Putamen (tissue), 1 donor: Measurements from ENCODE around the gene CCDC158.
"Not testable (repeated sequence)": the region's sequence is repeated elsewhere in the genome, so short reads cannot be mapped to it uniquely, and the experiment has no call there.

Experiments used
- DNase-seq: peaks from one replicate; pipeline ENCODE4 v3.0.0-alpha.2; 2016; ENCODE audit warnings: low spot score

The CCDC158 gene

GRCh38 chr4:76373919-76374552 is 46.9 kb downstream of the CCDC158 start:
- no peak for DNase-seq

- DNase-seq = no peak
These were observed 54.2 kb downstream of the CCDC158 start for GRCh38 chr4:76366737-76367136.

GRCh38 chr4:76365636-76366035 is 55.3 kb downstream of the CCDC158 start:
- no peak for DNase-seq

- DNase-seq = no peak
These were observed 56.2 kb downstream of the CCDC158 start for GRCh38 chr4:76364763-76365162.

- DNase-seq = no peak
These were observed 57.2 kb downstream of the CCDC158 start for GRCh38 chr4:76363556-76364290.

- no peak for DNase-seq
These were observed 59.1 kb downstream of the CCDC158 start for GRCh38 chr4:76361689-76362412.

GRCh38 chr4:76359881-76360466 is 61.0 kb downstream of the CCDC158 start:
- DNase-seq = not testable (repeated sequence)

GRCh38 chr4:76357981-76358380 is 63.0 kb downstream of the CCDC158 start:
- DNase-seq = no peak

GRCh38 chr4:76354517-76355473 is 66.1 kb downstream of the CCDC158 start:
- DNase-seq = no peak

GRCh38 chr4:76342803-76343202 is 78.1 kb downstream of the CCDC158 start:
- no peak for DNase-seq

- DNase-seq = no peak
These were observed 78.8 kb downstream of the CCDC158 start for GRCh38 chr4:76342191-76342590.

GRCh38 chr4:76341063-76341462 is 79.9 kb downstream of the CCDC158 start:
- no peak for DNase-seq

GRCh38 chr4:76339364-76339763 is 81.6 kb downstream of the CCDC158 start:
- DNase-seq = no peak

- DNase-seq = no peak
These were observed 86.1 kb downstream of the CCDC158 start for GRCh38 chr4:76334885-76335284.

GRCh38 chr4:76326515-76326914 is 94.4 kb downstream of the CCDC158 start:
- no peak for DNase-seq

- DNase-seq = no peak
These were observed 95.9 kb downstream of the CCDC158 start for GRCh38 chr4:76325072-76325471.

- no peak for DNase-seq
These were observed 98.7 kb downstream of the CCDC158 start for GRCh38 chr4:76322236-76322635.

- no peak for DNase-seq
These were observed 104.8 kb downstream of the CCDC158 start for GRCh38 chr4:76316131-76316530.

- no peak for DNase-seq
These were observed 105.5 kb downstream of the CCDC158 start for GRCh38 chr4:76315267-76315918.

GRCh38 chr4:76313547-76313946 is 107.4 kb downstream of the CCDC158 start:
- no peak for DNase-seq

- no peak for DNase-seq
These were observed 108.5 kb downstream of the CCDC158 start for GRCh38 chr4:76312457-76312856.
